PC-9 (cell line): Measurements from ENCODE around the gene CYBRD1. TPM values are rescaled to one million over a fixed set of nuclear protein-coding genes. Genes with fewer than 3 reads are reported as not detected.

Experiments used
- BruUV-seq: library from RNA; stranded (reverse); fragments of 400-500 nt; replicated peaks from 2 replicates; lab custom pipeline; 2021; lab: Mats Ljungman, UMichigan
- CTCF ChIA-PET: fragments of 300-600 bp; sonication (Branson Sonifier 250); formaldehyde crosslinking; loops from one replicate; lab custom pipeline; 2022; ENCODE audit warnings: antibody characterized with exemption; lab: Charles Lee
- POLR2A ChIA-PET: fragments of 300-600 bp; sonication (Branson Sonifier 250); formaldehyde crosslinking; loops from one replicate; lab custom pipeline; 2022; ENCODE audit warnings: antibody characterized with exemption; ENCODE audit not compliant: unreplicated experiment; lab: Charles Lee
- DNase-seq, 2 experiments: peaks; one replicate each; pipeline versions ENCODE4 v3.0.0 to v3.0.0-alpha.2; 2015 to 2022; ENCODE audit warnings: mixed read lengths in 1 of 2
- H2AFZ ChIP-seq: fragments of 200-600 bp; sonication (generic); 2 replicates; pipeline ENCODE4 v1.8.1; 2017; ENCODE audit warnings: antibody characterized with exemption
- H3F3A ChIP-seq: fragments of 200-600 bp; sonication (generic); 2 replicates; pipeline ENCODE4 v1.8.1; 2017; ENCODE audit warnings: antibody characterized with exemption, mild to moderate bottlenecking, low read depth; ENCODE audit not compliant: insufficient read depth
- H3K27ac ChIP-seq: fragments of 200-600 bp; sonication (generic); 2 replicates; pipeline ENCODE4 v1.6.1; 2016; ENCODE audit warnings: mixed run types
- H3K27me3 ChIP-seq: fragments of 200-600 bp; sonication (generic); 2 replicates; pipeline ENCODE4 v1.6.1; 2016; ENCODE audit warnings: low read depth, mixed run types; ENCODE audit not compliant: insufficient read depth
- H3K36me3 ChIP-seq: fragments of 200-600 bp; sonication (generic); 2 replicates; pipeline ENCODE4 v1.6.1; 2016; ENCODE audit warnings: low read depth, mixed run types
- H3K4me1 ChIP-seq: fragments of 200-600 bp; sonication (generic); replicated peaks from 2 replicates; pipeline ENCODE4 v1.6.1; 2016; ENCODE audit warnings: mixed run types; ENCODE audit not compliant: insufficient read depth
- H3K4me2 ChIP-seq: fragments of 200-600 bp; sonication (generic); 2 replicates; pipeline ENCODE4 v1.6.1; 2017; ENCODE audit warnings: mixed run types
- H3K4me3 ChIP-seq: fragments of 200-600 bp; sonication (generic); 2 replicates; pipeline ENCODE4 v1.6.1; 2016; ENCODE audit warnings: mixed run types
- H3K79me2 ChIP-seq: fragments of 200-600 bp; sonication (generic); 2 replicates; pipeline ENCODE4 v1.6.1; 2017; ENCODE audit warnings: low read depth, mixed run types
- H3K9me2 ChIP-seq: fragments of 200-600 bp; sonication (generic); 2 replicates; pipeline ENCODE4 v1.8.1; 2017; ENCODE audit warnings: mild to moderate bottlenecking; ENCODE audit not compliant: insufficient read depth
- H3K9me3 ChIP-seq: fragments of 200-600 bp; sonication (generic); 2 replicates; pipeline ENCODE4 v1.8.1; 2016; ENCODE audit warnings: low read depth; ENCODE audit not compliant: insufficient read depth
- H4K20me1 ChIP-seq: fragments of 200-600 bp; sonication (generic); 2 replicates; pipeline ENCODE4 v1.8.1; 2017; ENCODE audit not compliant: insufficient read depth
- EZH2 ChIP-seq: fragments of 200-600 bp; sonication (generic); IDR thresholded peaks from 2 replicates; pipeline ENCODE4 v1.8.0; 2017; ENCODE audit warnings: antibody characterized with exemption, low read depth
- intact Hi-C: fragments of 100-400 bp; cut with micrococcal nuclease; formaldehyde crosslinking; loops from one replicate; pipeline ENCODE4 v1.10.0; 2022; ENCODE audit not compliant: unreplicated experiment
- total RNA-seq: library from RNA; stranded (reverse); gene quantifications from 2 replicates; pipeline ENCODE4 v1.2.3, GENCODE V29; 2021
- TF ChIP-seq, protein P1 (sequence below): fragments of 200-600 bp; sonication (generic); conservative IDR thresholded peaks from 2 replicates; pipeline ENCODE4 v1.6.1; 2017; ENCODE audit warnings: mixed run types, antibody characterized with exemption, mild to moderate bottlenecking, moderate library complexity

The CYBRD1 gene
- total RNA-seq, 1 experiment from 2014 or later: 125 TPM

DNA sequence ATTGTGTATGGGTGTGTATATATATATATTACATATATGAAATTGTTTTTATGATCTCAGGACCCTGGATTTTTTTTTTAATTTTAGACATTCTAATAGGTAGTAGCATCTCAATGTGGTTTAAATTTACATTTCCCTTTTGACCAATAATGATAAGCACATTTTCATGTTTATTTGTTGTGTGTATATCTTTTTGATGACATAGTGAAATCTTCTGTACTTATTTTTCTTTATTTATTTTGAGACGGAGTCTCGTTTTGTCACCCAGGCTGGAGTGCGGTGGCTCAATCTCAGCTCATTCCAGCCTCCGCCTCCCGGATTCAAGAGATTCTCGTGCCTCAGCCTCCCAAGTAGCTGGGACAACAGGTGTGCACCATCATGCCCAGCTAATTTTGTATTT lies 35.1 kb upstream of the CYBRD1 start:
- no TSS peak for BruUV-seq
- intact Hi-C loops: no loop called here
- Histone ChIP-seq H3K79me2 (no peaks in the 10 kb centered on the region), H3F3A (no peaks in the 10 kb centered on the region), H2AFZ (no peak overlapping the region), H3K4me1 (no peaks in the 10 kb centered on the region), H4K20me1 (no peaks in the 10 kb centered on the region), H3K4me2 (no peak overlapping the region), H3K36me3 (0 out of 2 replicates have a peak, but pooled peaks cover 4% of the 10 kb centered on the region), H3K4me3 (no peak overlapping the region), H3K27ac (no peak overlapping the region), H3K9me3 (no peaks in the 10 kb centered on the region), H3K9me2 (no peaks in the 10 kb centered on the region), H3K27me3 (no peaks in the 10 kb centered on the region)
- ChIA-PET CTCF (no interaction called here), POLR2A (no interaction called here)
- DNase-seq: no peak
- TF ChIP-seq, protein P1, sequence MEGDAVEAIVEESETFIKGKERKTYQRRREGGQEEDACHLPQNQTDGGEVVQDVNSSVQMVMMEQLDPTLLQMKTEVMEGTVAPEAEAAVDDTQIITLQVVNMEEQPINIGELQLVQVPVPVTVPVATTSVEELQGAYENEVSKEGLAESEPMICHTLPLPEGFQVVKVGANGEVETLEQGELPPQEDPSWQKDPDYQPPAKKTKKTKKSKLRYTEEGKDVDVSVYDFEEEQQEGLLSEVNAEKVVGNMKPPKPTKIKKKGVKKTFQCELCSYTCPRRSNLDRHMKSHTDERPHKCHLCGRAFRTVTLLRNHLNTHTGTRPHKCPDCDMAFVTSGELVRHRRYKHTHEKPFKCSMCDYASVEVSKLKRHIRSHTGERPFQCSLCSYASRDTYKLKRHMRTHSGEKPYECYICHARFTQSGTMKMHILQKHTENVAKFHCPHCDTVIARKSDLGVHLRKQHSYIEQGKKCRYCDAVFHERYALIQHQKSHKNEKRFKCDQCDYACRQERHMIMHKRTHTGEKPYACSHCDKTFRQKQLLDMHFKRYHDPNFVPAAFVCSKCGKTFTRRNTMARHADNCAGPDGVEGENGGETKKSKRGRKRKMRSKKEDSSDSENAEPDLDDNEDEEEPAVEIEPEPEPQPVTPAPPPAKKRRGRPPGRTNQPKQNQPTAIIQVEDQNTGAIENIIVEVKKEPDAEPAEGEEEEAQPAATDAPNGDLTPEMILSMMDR: no peak
- no peak for TF ChIP-seq EZH2

- no peaks in the 10 kb centered on the region for H3K9me3 ChIP-seq
- CTCF ChIA-PET: no interaction called here
- H3K9me2 ChIP-seq: no peaks in the 10 kb centered on the region
- POLR2A ChIA-PET: no interaction called here
- no peaks in the 10 kb centered on the region for H3K79me2 ChIP-seq
- no peaks in the 10 kb centered on the region for H3K4me1 ChIP-seq
- BruUV-seq: no TSS peak
- H3K4me3 ChIP-seq: no peak overlapping the region
- no peak overlapping the region for H3K27ac ChIP-seq
- H3K36me3 ChIP-seq: 0 out of 2 replicates have a peak, but pooled peaks cover 4% of the 10 kb centered on the region
- H3K4me2 ChIP-seq: no peak overlapping the region
- H3F3A ChIP-seq: no peaks in the 10 kb centered on the region
- H3K27me3 ChIP-seq: no peaks in the 10 kb centered on the region
- H4K20me1 ChIP-seq: no peaks in the 10 kb centered on the region
- intact Hi-C loops: no loop called here
- H2AFZ ChIP-seq: no peak overlapping the region
- DNase-seq: no peak
- TF ChIP-seq, protein P1: no peak
- no peak for TF ChIP-seq EZH2
Observed at GRCh38 chr2:171487803-171488259, 34.4 kb upstream of the CYBRD1 start.

DNA sequence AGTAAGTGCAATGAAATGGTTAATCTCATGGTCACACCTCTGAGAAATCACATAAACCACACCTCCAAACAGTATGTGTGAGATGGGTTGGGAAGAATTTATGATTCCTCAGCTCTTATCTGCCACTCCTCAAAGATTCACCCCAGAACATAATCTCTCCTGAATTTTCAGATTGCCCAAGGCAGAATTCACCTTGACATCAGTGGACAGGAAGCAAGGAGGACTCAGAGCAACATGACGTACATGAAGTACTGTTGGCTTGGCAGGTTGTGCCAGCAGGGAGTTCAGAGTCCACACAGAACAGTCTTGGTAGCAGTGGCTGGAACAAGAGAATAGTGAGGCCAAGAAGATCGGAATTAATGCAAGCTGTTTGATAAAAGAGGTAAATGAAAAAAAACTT lies 31.7 kb upstream of the CYBRD1 start:
- no peaks in the 10 kb centered on the region for H3K27me3 ChIP-seq
- H2AFZ ChIP-seq: no peak overlapping the region
- H3K4me3 ChIP-seq: no peak overlapping the region
- no peaks in the 10 kb centered on the region for H3K79me2 ChIP-seq
- H3K9me3 ChIP-seq: no peaks in the 10 kb centered on the region
- intact Hi-C loops: no loop called here
- no peaks in the 10 kb centered on the region for H3K36me3 ChIP-seq
- no peaks in the 10 kb centered on the region for H3F3A ChIP-seq
- ChIA-PET POLR2A (no interaction called here), CTCF (no interaction called here)
- no peak for DNase-seq
- no peaks in the 10 kb centered on the region for H4K20me1 ChIP-seq
- TF ChIP-seq EZH2: no peak
- TF ChIP-seq, protein P1: no peak
- H3K4me2 ChIP-seq: no peak overlapping the region
- no peaks in the 10 kb centered on the region for H3K4me1 ChIP-seq
- no TSS peak for BruUV-seq
- H3K9me2 ChIP-seq: no peaks in the 10 kb centered on the region
- H3K27ac ChIP-seq: no peak overlapping the region
